ENCODE data around the gene ATG3. TPM values are rescaled to one million over a fixed set of nuclear protein-coding genes. Genes with fewer than 3 reads are reported as not detected.

ATG3 gene
- total and polyA plus RNA-seq, 2 experiments from 2014 or later = 68.1 to 93.9 TPM

- no peak for TF ChIP-seq CTCF (conservative IDR thresholded peaks at IDR 0.05; ENCODE audit: low read depth in 2 of 2)
- TF ChIP-seq CREB1 (CRISPR knock-in tag; IDR thresholded peaks at IDR 0.05; ENCODE audit: low read depth) = no peak
- TF ChIP-seq STAT1 (IDR thresholded peaks at IDR 0.05; ENCODE audit: unreplicated experiment) = no peak
- no peak for TF ChIP-seq POLR2AphosphoS5 (IDR thresholded peaks at IDR 0.05; ENCODE audit: low read depth)
- TF ChIP-seq JUNB (IDR thresholded peaks at IDR 0.05; ENCODE audit: unreplicated experiment) = no peak
- TF ChIP-seq ZNF462 (CRISPR knock-in tag; IDR thresholded peaks at IDR 0.05) = no peak
- no peak for TF ChIP-seq ZNF114 (CRISPR knock-in tag; IDR thresholded peaks at IDR 0.05)
Measured at GRCh38 chr3:112497897-112498548, 63.7 kb downstream of the ATG3 start (continued).

Measured in GM23338 (cell line).